GM18499 (cell line): ENCODE measurements around the gene FAM50A.
A peak's percentile ranks its signal among the peaks of the same experiment; 100 is the strongest.
"Not testable (repeated sequence)": the region's sequence is repeated elsewhere in the genome, so short reads cannot be mapped to it uniquely, and the experiment has no call there.

Experiments
- ATAC-seq: cut with Tn5 transposase; IDR thresholded peaks from one replicate; pipeline ENCODE4 v1.9.1; 2021; ENCODE audit warnings: moderate number of reproducible peaks; ENCODE audit not compliant: insufficient read depth, unreplicated experiment

FAM50A gene

DNA sequence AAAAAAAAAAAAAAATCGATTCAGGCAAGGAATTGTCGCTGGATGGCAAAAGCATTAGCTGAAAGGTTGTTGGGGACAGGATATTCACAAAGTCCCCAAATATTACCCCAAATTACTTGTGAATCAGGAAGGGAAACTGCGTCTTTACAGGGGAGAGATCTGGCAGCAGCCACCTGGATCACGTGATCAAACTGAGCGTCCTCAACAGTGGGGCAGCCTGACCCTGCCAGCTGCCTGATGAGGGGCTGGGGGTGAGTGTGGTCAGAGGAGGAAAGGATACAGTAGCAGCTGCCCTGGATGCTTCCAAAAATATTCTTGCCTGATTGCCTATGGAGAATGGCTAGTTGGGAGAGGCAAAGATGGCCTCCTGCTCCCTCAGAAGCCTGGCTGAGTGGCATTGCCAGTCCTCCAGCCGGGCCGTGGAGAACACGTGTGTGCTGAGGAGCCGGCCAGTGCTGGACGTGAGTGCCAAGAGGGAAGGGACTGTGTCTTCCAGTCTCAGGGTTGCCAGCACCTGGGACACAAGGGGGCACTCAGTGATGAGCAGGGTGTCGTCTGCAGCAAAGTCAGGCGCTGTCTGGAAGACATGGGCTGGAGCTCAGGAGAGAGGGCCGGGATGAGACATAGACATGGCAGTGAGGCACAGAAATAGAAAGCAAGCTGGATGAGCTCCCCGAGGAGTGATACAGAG is 38.1 kb downstream of the FAM50A start:
- ATAC-seq: no peak

DNA sequence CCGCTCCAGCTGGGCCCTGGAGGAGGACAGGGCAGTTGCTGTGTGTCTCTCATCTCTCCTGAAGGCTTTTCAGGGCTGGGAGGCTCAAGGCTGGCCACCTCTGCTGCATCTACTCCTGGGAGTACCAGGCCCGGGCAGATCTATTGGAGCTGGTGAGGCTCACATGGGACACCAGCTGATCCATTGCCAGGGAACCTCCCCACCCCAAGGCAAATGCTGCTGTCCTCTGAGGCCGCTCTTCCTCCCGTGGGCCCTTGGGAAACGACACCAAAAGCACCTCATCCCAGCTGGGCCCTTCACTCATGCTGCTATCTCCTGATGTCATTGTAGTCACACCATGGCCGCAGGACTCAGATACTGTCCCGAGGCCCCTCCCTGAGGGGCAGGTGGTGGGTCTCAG is 38.8 kb downstream of the FAM50A start:
- ATAC-seq: no peak

DNA sequence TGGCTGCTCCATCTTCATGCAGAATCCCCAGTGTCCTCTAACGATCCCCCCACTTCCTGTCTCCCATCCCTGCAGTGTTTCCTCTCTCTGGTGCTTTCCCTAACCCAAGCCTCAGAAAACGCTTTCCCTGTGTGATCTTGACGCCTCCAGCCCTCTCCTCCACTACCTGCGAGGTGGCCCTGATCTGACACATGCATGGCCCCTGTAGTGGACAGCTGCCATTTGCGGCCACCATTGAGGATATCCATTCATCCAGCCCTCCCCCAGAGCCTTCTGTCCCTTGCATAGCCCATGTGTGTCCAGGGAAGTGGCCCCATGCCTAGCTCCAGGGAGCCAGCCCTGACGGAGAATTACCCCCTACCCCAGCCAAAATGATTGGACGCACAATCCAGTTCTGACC is 39.4 kb downstream of the FAM50A start:
- ATAC-seq: no peak

DNA sequence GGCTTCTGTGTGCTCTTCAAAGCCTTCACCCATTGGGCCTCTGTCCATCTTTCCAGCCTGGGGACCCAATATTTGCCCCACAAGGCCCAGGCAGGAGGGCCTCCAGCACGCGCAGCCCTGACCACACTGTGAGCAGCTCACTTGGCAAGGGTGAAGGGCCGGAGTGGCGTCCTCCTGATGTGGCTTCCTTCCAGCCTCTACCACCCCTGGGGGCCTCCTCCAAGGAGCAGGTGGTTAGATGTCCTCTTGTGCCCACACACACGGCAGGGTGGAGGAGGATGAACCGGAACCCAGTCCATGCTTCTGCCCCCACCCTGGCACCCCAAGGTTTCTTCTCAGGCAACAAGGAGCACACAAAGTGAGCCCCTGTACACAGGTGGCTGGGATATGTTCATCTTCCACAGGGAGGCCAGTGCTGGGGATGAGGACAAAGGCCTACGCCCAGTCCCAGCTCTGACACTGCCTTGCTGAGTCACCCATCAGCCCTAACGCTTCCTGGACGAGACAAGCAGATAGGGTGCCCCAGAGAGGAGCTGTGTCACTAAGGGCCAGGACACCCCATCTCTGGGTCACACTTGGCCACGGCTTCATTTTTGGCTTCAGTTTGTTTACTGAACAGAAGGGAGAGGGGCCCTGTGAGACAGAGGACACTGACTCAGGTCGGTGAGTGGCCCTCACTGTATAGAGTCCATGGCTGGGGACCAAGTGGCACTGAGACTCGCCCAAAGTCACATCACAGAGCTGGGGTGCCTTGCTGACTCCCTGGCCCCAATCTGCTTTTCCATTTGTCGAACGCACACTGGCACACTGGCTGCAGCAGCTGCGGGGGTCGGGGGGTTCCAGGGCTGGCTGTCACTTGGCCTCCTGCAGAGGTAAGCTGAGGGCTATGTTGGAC is 40.6 kb downstream of the FAM50A start:
- no peak for ATAC-seq

DNA sequence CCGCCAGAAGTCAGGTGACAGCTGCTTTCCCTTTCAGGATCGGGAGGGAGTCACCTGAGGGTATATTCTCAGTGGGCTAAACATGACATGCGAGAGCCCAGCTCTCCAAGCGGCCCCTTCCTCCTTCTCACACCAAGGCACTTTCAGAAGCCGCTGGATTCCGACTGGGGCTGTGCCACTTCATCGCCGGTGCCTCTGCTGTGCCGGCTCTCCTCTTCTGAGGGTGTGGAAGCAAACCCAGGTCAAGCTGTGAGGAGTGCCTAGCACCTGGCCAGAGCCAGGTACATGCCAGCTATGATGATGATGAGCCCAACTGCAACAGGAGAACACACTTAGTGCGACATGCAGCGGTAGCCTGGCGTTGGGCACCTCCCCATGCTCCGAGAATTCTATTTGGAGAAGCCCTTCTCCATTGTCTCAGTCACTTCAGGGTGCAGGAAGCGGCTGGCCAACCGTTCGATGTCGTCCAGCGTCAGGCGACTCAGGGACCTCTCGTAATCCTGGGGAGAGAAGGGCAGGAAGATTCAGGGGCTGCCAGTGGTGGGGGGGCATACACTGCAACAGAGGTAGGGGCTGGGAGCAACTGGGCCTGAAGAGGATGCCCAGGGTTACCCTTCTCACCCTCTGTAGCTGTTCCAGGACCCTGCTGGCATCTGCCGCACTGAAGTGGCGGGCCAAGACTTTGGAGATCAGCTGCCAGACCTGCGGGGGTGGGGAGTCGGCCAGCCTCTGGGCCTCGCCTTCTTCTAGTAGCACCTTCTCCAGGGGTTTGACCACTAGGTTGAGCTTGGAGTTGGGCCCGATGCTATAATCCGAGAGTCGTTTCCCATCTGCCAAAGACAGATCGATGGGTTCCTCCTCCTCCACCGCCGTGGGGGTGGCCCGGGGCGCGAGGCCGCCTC is 41.5 kb downstream of the FAM50A start:
- ATAC-seq: no peak

DNA sequence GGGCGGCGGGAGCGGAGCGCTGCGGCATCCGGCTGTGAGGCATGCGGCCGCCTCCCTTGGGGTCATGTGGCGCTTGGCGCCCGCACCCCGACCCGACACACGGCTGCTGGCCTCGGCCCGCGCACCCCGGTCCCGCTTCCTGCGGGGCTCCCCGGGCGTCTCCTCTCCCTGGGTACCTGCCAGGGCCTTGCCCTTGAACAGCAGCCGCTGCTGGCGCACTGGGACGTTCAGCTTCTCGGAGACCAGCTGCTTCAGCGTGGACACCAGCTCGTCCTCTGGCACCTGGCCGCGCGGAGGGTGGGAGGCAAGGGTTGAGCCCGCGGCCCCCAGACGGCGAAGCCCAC is 42.1 kb downstream of the FAM50A start:
- ATAC-seq: no peak

DNA sequence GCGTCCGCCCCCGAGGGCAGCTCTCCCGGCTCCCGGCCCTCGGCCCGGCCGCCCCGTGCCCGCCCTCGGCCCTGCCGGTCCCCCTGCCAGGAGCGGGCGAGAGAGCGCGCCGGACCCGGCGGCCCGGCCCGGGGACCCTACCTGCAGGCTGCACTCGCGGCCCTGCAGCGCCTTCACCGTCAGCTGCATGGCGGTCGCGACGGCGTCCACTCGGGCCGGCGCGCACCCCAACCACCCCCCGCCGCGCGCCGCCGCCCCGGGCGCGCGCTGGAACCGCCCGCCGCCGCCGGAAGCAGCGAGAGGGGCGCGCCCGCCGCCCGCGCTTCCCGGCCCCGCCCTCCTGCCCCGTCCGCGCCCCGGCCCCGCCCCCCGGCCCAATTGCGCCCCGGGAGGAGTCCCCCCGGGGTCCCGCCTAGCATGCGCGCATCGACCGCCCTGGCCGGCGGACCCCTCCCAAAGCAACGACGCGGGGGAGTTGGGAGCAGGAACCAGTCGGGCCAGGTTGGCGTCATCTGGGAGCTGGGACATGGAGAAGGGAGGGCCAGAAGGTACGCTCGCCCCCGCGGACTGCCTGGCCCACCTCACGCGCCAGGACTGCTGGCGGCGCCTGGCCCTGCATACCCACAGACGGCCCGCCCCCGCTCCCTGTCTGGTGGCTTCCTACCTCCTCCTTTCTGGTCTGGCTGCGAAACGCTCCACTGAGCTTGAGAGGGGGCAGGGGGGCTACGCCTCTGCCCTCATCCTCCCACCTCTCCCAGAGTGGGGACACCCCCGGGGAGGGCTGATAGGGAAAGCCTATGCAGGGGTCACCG is 42.7 kb downstream of the FAM50A start, which contains the start of gene UBL4A:
UBL4A (minus strand) TSS at position 220 of the 812 bp plus-strand sequence; CDS start at position 189, 31 bp downstream.
- ATAC-seq: no peak

DNA sequence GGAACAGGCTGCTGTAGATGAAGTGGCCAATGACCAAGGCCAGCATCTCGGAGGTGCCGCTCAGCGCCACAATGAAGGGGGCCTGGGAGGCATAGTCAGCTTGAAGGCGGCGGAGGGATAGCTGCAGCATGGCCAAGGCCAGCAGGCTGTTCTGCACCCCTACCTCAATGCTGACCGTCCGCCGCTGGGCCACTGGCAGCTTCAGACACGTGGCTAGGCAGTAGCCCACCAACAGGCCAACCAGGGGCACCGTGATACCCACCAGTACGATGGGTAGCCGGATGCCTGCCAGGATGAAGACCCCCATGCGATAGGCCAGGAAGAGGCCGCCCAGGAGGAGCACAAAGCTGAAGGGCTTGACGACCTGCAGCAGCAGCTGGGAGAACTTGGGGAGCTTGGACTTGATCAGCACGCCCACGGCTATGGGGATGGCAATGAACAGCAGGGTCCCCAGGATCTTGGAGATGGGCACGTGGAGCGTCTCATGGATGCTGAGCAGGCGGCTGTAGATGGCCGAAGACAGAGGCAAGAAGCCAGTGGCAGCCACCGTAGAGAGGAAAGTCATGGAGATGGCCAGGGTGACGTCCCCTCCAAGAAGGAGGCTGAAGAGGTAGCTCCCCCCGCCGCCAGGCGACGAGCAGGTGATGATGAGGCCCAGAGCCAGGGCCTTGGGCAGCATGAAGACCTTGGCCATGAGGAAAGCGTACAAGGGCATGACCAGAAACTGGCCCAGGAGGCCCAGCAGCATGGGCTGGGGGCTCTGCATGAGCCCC is 43.8 kb downstream of the FAM50A start:
- ATAC-seq: no peak

DNA sequence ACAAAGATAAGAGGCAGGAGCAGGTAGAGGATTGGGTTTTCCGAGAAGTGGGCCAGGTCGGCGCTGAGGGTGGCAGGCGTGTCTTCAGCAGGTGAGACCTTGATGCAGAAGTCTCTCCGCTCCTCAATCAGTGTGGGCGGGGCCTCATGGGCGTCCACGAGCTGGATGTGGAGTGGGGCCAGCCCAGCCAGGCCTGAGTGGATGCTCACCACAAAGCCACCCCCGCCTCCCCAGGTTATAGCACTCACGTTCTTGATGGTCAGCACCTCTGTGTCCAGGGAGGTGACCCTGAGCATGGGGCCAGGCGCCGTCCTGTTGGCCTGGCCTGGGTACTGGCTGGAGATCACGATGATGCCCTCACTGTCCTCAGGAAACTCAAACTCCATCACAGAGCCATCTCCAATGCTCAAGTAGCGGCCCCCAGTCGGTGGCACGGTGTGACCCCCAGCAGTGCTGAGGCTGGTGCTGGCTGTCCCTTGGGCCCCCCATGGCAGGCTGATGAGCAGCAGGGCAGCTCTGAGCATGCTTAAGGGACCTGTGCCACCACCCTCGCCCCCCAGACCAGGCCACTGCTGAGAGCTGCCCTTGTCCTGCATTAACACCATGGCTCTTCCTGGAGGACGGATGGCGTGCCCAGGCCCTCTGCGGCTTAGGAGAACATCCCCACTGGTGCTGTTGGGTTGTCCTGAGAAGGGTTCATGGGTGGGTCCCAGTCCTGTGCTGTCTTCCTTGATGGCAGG is 44.6 kb downstream of the FAM50A start:
- no peak for ATAC-seq

DNA sequence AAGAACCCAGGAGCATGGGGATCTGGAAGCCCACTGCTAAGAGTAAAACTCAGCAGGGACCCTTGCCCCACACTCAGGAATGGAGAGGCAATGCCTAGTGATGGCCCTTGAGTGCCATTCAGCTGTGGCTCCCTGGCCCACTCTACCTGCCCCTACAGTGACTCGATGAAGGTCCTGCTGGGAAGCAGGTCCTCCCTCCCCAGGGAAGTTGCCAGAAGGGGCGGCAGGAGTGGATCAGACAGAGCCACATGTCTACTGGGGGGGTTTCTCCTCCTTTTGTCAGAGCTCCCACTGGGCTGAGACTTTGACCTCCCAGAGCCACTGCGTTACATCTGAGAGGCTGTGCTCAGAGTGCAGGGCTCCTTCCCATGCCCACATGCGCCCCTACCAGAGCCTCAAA is 45.2 kb downstream of the FAM50A start:
- ATAC-seq: no peak

DNA sequence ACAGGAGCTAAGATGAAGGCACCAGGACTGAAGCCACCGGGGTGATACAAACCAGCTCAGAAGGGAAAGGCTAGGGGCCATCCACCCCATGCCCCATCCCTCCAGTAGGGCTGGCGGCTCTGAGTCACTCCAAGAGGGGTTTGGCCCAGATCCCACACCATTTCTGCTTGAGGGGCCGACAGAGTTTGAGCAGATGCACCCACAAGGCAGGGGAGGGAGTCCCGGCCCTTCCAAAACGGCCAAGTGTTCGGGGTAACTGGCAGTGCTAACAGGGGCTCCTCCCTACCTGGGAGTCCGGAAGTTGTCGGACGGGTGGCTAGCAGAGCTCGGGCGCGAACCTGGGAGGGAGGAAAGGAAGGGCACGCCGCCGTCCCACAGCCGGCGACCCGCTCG is 46.1 kb downstream of the FAM50A start:
- peak; percentile 9 for ATAC-seq

DNA sequence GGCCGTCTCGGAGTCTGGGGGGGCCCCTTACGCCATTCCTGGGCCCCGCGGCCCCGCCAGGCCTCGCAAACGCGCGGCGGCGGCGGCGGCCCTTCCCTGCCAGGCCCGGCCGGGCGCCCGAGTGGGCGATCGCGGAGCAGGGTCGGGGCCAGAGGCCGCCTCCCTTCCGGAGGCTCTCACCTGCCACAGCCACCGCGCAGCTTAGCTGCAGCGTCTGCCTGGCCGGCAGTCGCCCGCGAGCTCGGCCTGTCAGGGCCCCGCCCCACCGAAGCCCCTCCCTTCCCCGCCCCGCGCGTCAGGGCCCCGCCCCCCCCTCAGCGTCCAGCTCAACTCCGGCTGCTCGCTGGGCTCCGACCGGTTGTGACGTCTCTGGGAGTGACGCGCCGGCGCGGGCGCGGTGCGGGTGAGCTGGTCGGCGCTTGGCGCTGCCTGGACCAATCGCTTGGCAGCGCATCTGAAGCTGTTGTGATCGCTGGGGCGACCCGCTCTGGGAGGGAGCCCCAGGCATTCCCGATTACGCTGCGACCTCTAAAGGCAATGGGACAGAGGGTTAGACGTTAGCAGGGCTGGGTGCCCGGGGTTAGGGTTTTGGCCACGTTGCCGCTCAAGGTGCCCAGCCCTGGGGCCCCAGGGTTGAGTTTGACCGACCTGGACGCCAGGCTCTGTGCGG is 46.6 kb downstream of the FAM50A start, which contains the start of gene SLC10A3:
SLC10A3 (minus strand) TSS at position 216 of the 670 bp plus-strand sequence. CDS start 1,689 bp downstream, outside the sequence.
- peak; percentile 49 for ATAC-seq

DNA sequence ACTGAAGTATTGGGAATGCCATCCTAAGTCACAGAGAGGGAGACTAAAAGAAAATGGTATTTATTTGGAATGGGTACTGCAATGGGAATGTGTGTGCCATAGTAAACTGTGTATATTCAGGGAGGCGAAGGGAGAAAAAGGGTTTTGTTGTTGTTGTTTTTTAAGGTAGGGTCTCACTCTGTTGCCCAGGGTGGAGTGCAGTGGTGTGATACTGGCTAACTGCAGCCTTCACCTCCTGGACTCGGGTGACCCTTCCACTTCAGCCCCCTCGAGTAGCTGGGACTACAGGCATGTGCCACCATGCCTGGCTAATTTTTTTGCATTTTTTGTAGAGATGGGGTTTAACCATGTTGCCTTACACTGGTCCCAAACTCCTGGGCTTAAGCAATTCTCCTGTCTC is 50.8 kb downstream of the FAM50A start:
- ATAC-seq: no peak

DNA sequence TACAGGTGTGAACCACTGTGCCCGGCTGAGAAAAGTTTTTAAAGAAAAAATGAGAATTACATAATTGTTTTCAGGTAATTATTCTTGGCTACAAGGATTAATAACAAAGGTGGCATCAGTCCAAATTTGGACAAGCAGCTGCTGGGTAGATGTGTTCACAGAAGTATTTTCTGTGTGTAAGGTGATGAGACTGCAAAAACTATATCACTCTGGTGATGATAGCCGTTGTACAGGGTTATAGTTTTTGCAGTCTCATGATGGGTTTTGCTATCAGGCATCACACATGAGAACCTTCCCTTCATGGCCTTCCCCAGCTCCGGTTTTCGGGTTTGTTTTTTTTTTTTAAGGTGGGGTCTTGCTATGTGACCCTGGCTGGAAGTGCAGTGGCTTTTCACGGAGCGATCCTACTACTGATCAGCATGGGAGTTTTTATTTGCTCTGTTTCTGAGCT is 51.6 kb downstream of the FAM50A start:
- ATAC-seq: no peak

DNA sequence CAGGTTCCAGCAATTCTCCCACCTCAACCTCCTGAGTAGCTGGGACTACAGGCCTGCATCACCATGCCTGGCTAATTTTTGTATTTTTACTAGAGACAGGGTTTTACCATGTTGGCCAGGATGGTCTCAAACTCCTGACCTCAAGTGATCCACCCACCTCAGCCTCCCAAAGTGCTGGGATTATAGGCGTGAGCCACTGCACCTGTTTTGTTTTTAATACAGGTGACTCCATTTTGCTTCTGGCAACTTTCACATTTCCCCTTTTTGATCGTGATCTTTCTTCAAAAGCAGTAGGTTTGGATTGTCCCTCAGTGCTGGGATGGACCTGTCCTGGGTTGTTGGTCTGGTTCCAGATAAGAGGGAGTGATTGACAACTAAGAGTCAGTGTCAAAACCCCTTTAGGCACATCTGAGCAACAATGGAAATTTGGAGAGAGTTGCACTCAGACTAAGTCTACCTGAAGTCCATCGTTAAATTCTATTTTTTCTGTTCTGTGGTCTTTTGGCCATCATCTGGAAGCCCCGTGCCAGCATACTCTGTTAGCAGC is 52.7 kb downstream of the FAM50A start:
- not testable (repeated sequence) for ATAC-seq
